NT2/D1 (cell line): ENCODE measurements around the gene IFRD1.

Experiments used
- SUZ12 ChIP-seq: IDR thresholded peaks from 2 replicates; pipeline ENCODE4 v1.6.1; 2011; ENCODE audit not compliant: insufficient read length, insufficient read depth; ENCODE audit errors: extremely low read depth
- YY1 ChIP-seq: IDR thresholded peaks from 2 replicates; pipeline ENCODE4 v1.6.1; 2011; ENCODE audit not compliant: insufficient read length, insufficient read depth
- ZNF274 ChIP-seq: IDR thresholded peaks from 2 replicates; pipeline ENCODE4 v1.6.1; 2011; ENCODE audit warnings: mild to moderate bottlenecking, low read depth, low read length

DNA sequence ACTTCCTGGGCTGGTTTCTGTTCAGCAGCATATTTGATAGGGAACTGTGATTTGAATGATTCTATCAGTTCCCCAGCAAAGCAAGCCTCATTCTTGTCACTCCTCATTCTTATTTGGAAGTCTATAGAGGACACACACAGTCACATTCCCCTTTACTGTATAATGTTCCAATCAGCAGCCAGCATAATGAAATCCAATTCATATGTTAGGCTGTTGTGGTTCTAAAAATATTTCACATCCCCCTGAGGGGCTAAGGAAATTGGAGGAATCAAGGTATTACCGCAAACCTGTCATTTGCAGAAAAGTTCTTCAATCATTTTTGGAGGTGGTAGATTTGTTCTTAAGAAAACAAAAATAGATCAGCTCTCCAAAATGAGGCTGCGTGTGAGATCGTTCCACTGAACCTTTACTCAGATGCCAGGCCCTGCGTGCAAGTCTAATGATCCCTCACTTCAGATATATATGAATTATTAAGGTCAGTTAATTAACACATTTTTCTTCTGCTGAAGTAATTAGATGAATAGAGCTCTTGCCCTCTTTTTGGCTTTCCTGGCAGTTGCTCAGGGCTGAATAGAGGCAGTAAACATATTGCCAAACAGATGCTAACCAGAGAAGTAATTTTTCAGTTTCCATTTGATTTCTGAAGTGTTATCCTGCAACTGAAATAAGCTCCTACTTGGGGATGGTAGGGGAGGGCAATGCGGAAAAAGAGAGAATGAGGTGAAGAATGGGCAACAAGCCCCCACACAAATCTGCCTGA lies 62.4 kb downstream of the IFRD1 start:
- TF ChIP-seq SUZ12 (no peak), YY1 (no peak), ZNF274 (no peak)
